ENCODE results near the gene NOG.
A peak's percentile ranks its signal among the peaks of the same experiment; 100 is the strongest.

NOG gene

DNA sequence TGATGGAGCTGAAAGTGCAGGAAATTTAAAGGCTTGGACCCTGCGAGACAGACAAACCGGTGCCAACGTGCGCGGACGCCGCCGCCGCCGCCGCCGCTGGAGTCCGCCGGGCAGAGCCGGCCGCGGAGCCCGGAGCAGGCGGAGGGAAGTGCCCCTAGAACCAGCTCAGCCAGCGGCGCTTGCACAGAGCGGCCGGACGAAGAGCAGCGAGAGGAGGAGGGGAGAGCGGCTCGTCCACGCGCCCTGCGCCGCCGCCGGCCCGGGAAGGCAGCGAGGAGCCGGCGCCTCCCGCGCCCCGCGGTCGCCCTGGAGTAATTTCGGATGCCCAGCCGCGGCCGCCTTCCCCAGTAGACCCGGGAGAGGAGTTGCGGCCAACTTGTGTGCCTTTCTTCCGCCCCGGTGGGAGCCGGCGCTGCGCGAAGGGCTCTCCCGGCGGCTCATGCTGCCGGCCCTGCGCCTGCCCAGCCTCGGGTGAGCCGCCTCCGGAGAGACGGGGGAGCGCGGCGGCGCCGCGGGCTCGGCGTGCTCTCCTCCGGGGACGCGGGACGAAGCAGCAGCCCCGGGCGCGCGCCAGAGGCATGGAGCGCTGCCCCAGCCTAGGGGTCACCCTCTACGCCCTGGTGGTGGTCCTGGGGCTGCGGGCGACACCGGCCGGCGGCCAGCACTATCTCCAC, at the start of gene NOG:
Gene NOG (plus strand): TSS at position 54 of the 674 bp plus-strand sequence. CDS start 525 bp downstream, at position 579.
- H3K36me3 ChIP-seq (replicated peaks): no peaks in the 10 kb centered on the region
- H3K27me3 ChIP-seq (replicated peaks): peaks cover 22% of the 10 kb centered on the region
- H3K27ac ChIP-seq: no peak within 1 kb of the TSS
- TF ChIP-seq, protein P1, sequence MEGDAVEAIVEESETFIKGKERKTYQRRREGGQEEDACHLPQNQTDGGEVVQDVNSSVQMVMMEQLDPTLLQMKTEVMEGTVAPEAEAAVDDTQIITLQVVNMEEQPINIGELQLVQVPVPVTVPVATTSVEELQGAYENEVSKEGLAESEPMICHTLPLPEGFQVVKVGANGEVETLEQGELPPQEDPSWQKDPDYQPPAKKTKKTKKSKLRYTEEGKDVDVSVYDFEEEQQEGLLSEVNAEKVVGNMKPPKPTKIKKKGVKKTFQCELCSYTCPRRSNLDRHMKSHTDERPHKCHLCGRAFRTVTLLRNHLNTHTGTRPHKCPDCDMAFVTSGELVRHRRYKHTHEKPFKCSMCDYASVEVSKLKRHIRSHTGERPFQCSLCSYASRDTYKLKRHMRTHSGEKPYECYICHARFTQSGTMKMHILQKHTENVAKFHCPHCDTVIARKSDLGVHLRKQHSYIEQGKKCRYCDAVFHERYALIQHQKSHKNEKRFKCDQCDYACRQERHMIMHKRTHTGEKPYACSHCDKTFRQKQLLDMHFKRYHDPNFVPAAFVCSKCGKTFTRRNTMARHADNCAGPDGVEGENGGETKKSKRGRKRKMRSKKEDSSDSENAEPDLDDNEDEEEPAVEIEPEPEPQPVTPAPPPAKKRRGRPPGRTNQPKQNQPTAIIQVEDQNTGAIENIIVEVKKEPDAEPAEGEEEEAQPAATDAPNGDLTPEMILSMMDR (IDR thresholded peaks at IDR 0.05; ENCODE audit: low read depth, low read length, missing control alignments): no peak
- peak; percentile 26 for DNase-seq
- in situ Hi-C loops (cut with HindIII; ENCODE audit: low pct_ligation_motif_present, low sequenced_read_pairs): no loop called here
- H3K4me3 ChIP-seq (ENCODE audit: low read depth, low read length): peak within 1 kb of the TSS; percentile 54

DNA sequence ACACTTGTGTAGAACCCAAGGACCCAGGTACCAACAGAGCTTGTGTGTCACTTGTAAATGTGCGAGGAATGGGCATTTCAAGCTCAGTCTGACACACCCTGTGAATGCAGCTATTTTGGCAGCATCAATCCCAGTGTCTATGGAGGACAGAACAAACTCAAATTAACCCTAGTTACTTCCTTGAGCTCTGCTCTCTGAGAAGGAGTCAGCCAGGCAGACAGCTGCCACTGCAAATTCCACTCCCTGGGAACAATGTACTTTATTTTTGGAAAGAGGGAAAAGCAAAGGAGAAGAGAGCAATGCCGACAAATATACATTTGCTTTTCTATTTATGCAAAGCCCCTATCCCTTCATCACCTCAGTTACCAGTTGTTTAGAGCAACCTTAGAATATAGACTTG, 48.4 kb upstream of the NOG start:
- Histone ChIP-seq H3K27ac (no peak overlapping the region), H3K27me3 (replicated peaks) (no peaks in the 10 kb centered on the region), H3K4me3 (ENCODE audit: low read depth, low read length) (no peak overlapping the region), H3K36me3 (replicated peaks) (no peaks in the 10 kb centered on the region)
- in situ Hi-C loops (cut with HindIII; ENCODE audit: low pct_ligation_motif_present, low sequenced_read_pairs): no loop called here
- DNase-seq: no peak
- TF ChIP-seq, protein P1 (IDR thresholded peaks at IDR 0.05; ENCODE audit: low read depth, low read length, missing control alignments): no peak

GRCh38 chr17:56545930-56546329, 47.6 kb upstream of the NOG start:
- Histone ChIP-seq H3K36me3 (replicated peaks) (no peaks in the 10 kb centered on the region), H3K4me3 (ENCODE audit: low read depth, low read length) (no peak overlapping the region), H3K27ac (no peak overlapping the region), H3K27me3 (replicated peaks) (no peaks in the 10 kb centered on the region)
- no peak for DNase-seq
- TF ChIP-seq, protein P1 (IDR thresholded peaks at IDR 0.05; ENCODE audit: low read depth, low read length, missing control alignments): no peak
- in situ Hi-C loops (cut with HindIII; ENCODE audit: low pct_ligation_motif_present, low sequenced_read_pairs): no loop called here

- DNase-seq: no peak
- no peaks in the 10 kb centered on the region for H3K27me3 ChIP-seq (replicated peaks)
- no peak overlapping the region for H3K4me3 ChIP-seq (ENCODE audit: low read depth, low read length)
- no peaks in the 10 kb centered on the region for H3K36me3 ChIP-seq (replicated peaks)
- no peak overlapping the region for H3K27ac ChIP-seq
- in situ Hi-C loops (cut with HindIII; ENCODE audit: low pct_ligation_motif_present, low sequenced_read_pairs): no loop called here
- TF ChIP-seq, protein P1 (IDR thresholded peaks at IDR 0.05; ENCODE audit: low read depth, low read length, missing control alignments): no peak
Measured at GRCh38 chr17:56548661-56549060, 44.8 kb upstream of the NOG start.

- no peak for DNase-seq
- no peaks in the 10 kb centered on the region for H3K36me3 ChIP-seq (replicated peaks)
- H3K27ac ChIP-seq: no peak overlapping the region
- no peaks in the 10 kb centered on the region for H3K27me3 ChIP-seq (replicated peaks)
- in situ Hi-C loops (cut with HindIII; ENCODE audit: low pct_ligation_motif_present, low sequenced_read_pairs): no loop called here
- no peak overlapping the region for H3K4me3 ChIP-seq (ENCODE audit: low read depth, low read length)
- TF ChIP-seq, protein P1 (IDR thresholded peaks at IDR 0.05; ENCODE audit: low read depth, low read length, missing control alignments): no peak
Measured at GRCh38 chr17:56549501-56549900, 44.0 kb upstream of the NOG start.

GRCh38 chr17:56557682-56558081, 35.8 kb upstream of the NOG start:
- TF ChIP-seq, protein P1 (IDR thresholded peaks at IDR 0.05; ENCODE audit: low read depth, low read length, missing control alignments): no peak
- Histone ChIP-seq H3K4me3 (ENCODE audit: low read depth, low read length) (no peak overlapping the region), H3K27ac (no peak overlapping the region), H3K27me3 (replicated peaks) (no peaks in the 10 kb centered on the region), H3K36me3 (replicated peaks) (no peaks in the 10 kb centered on the region)
- in situ Hi-C loops (cut with HindIII; ENCODE audit: low pct_ligation_motif_present, low sequenced_read_pairs): no loop called here
- DNase-seq: no peak

Measured in brain microvascular endothelial cell (primary cell).